Measurements from ENCODE around the gene PHC2. TPM values are rescaled to one million over a fixed set of nuclear protein-coding genes. Genes with fewer than 3 reads are reported as not detected.

Gene PHC2
- total RNA-seq, 1 donor from 2014 or later = 84.7 TPM

GRCh38 chr1:33332357-33332789, 98.5 kb downstream of the PHC2 start:
- no peak for DNase-seq (ENCODE audit: low read depth, low spot score)

GRCh38 chr1:33331444-33332356, 99.2 kb downstream of the PHC2 start:
- DNase-seq (ENCODE audit: low read depth, low spot score) = no peak

GRCh38 chr1:33330906-33331305, 100.0 kb downstream of the PHC2 start:
- no peak for DNase-seq (ENCODE audit: low read depth, low spot score)

GRCh38 chr1:33330361-33330890, 100.5 kb downstream of the PHC2 start:
- DNase-seq (ENCODE audit: low read depth, low spot score) = no peak

GRCh38 chr1:33329600-33330305, 101.1 kb downstream of the PHC2 start:
- DNase-seq (ENCODE audit: low read depth, low spot score) = no peak

- DNase-seq (ENCODE audit: low read depth, low spot score) = no peak
These were observed 102.1 kb downstream of the PHC2 start for GRCh38 chr1:33328817-33329216.

- no peak for DNase-seq (ENCODE audit: low read depth, low spot score)
These were observed 103.1 kb downstream of the PHC2 start for GRCh38 chr1:33327587-33328325.

GRCh38 chr1:33326785-33327184, 104.1 kb downstream of the PHC2 start:
- no peak for DNase-seq (ENCODE audit: low read depth, low spot score)

- DNase-seq (ENCODE audit: low read depth, low spot score) = no peak
These were observed 106.0 kb downstream of the PHC2 start for GRCh38 chr1:33324677-33325575.

GRCh38 chr1:33323663-33324477, 107.0 kb downstream of the PHC2 start:
- no peak for DNase-seq (ENCODE audit: low read depth, low spot score)

GRCh38 chr1:33322870-33323585, 107.9 kb downstream of the PHC2 start:
- no peak for DNase-seq (ENCODE audit: low read depth, low spot score)

- no peak for DNase-seq (ENCODE audit: low read depth, low spot score)
These were observed 108.8 kb downstream of the PHC2 start for GRCh38 chr1:33322109-33322508.

- DNase-seq (ENCODE audit: low read depth, low spot score) = no peak
These were observed 109.7 kb downstream of the PHC2 start for GRCh38 chr1:33321178-33321577.

- no peak for DNase-seq (ENCODE audit: low read depth, low spot score)
These were observed 110.2 kb downstream of the PHC2 start, which contains the start of gene A3GALT2 for GRCh38 chr1:33320619-33321165. Gene A3GALT2, minus strand, starts transcription at chr1:33321098. Its CDS starts 0 bp downstream, at chr1:33321098.

GRCh38 chr1:33319949-33320618, 110.8 kb downstream of the PHC2 start:
- DNase-seq (ENCODE audit: low read depth, low spot score) = no peak

GRCh38 chr1:33319186-33319948, 111.5 kb downstream of the PHC2 start:
- DNase-seq (ENCODE audit: low read depth, low spot score) = no peak

- no peak for DNase-seq (ENCODE audit: low read depth, low spot score)
These were observed 112.9 kb downstream of the PHC2 start for GRCh38 chr1:33317946-33318345.
